COLO668 (cell line): Measurements from ENCODE around the gene NFIB.

Experiments
- DNase-seq: peaks from one replicate; lab custom pipeline; 2025; ENCODE audit not compliant: unreplicated experiment; lab: John Stamatoyannopoulos, UW

The NFIB gene

DNA sequence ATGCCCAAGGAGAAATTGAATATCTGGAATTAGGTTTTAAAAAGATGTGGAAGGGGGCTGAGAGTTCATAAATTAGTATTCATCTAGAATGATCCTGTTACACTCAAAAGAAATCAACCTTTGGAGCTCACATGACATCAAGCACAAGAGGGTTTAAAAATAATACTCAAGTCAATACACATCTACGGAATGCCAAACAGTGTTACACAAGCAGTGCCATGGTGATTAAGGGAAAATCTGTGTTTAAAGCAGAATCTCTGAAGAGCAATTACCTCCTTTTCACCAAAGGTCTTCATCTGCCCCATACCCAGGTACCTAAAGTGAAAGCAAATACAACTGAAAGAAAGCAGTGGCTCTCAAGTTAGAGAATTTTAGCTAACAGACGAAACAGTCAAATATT is 261.6 kb downstream of the NFIB start:
- DNase-seq = no peak

GRCh38 chr9:14051419-14051818 is 262.5 kb downstream of the NFIB start:
- no peak for DNase-seq

- DNase-seq = no peak
Measured at GRCh38 chr9:14043483-14043882, 270.5 kb downstream of the NFIB start.

DNA sequence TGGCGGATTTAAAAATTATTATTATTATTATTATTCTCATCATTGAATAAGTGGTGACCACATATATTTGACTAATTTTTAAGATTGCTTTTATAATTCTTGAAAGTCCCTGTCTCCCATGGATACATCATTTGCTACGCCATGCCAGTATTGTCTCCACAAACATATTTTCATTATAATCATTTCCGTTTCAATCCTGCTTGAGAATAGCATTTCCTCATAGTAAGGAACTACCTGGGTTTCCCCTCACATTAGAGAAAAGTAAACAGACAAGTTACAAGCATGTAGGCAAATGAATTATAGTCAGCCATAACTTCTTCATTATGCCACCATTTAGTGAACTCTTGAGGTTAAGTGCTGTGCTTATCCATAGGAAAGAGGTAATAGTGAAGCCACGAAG is 276.6 kb downstream of the NFIB start:
- DNase-seq = no peak

- DNase-seq = no peak
Measured at GRCh38 chr9:14033067-14033466, 280.9 kb downstream of the NFIB start.
